ENCODE measurements around the gene VSIG10L.

The VSIG10L gene

GRCh38 chr19:51354742-51355148 is 12.8 kb upstream of the VSIG10L start:
- DNase-seq (ENCODE audit: low read depth) = no peak
- no peak for TF ChIP-seq CTCF (IDR thresholded peaks at IDR 0.05; ENCODE audit: insufficient read depth, low read depth, low read length, missing control alignments)
- no peak overlapping the region for H3K4me3 ChIP-seq (ENCODE audit: low read length)

- no peak for DNase-seq (ENCODE audit: low read depth)
- TF ChIP-seq CTCF (IDR thresholded peaks at IDR 0.05; ENCODE audit: insufficient read depth, low read depth, low read length, missing control alignments) = no peak
- H3K4me3 ChIP-seq (ENCODE audit: low read length) = no peak overlapping the region
Measured at GRCh38 chr19:51354103-51354741, 12.3 kb upstream of the VSIG10L start.

GRCh38 chr19:51352783-51353360 is 10.9 kb upstream of the VSIG10L start:
- no peak for DNase-seq (ENCODE audit: low read depth)
- H3K4me3 ChIP-seq (ENCODE audit: low read length) = no peak overlapping the region

GRCh38 chr19:51351266-51351990 is 9.5 kb upstream of the VSIG10L start:
- H3K4me3 ChIP-seq (ENCODE audit: low read length) = no peak overlapping the region
- TF ChIP-seq CTCF (IDR thresholded peaks at IDR 0.05; ENCODE audit: insufficient read depth, low read depth, low read length, missing control alignments) = no peak
- no peak for DNase-seq (ENCODE audit: low read depth)

More at GRCh38 chr19:51352783-51353360, 10.9 kb upstream of the VSIG10L start:
- TF ChIP-seq CTCF (IDR thresholded peaks at IDR 0.05; ENCODE audit: insufficient read depth, low read depth, low read length, missing control alignments) = no peak

GRCh38 chr19:51347209-51347928 is 5.4 kb upstream of the VSIG10L start:
- no peak for TF ChIP-seq CTCF (IDR thresholded peaks at IDR 0.05; ENCODE audit: insufficient read depth, low read depth, low read length, missing control alignments)
- no peak for DNase-seq (ENCODE audit: low read depth)

GRCh38 chr19:51346742-51347141 is 4.8 kb upstream of the VSIG10L start:
- TF ChIP-seq CTCF (IDR thresholded peaks at IDR 0.05; ENCODE audit: insufficient read depth, low read depth, low read length, missing control alignments) = no peak
- DNase-seq (ENCODE audit: low read depth) = no peak

More at GRCh38 chr19:51347209-51347928, 5.4 kb upstream of the VSIG10L start:
- no peak overlapping the region for H3K4me3 ChIP-seq (ENCODE audit: low read length)

More at GRCh38 chr19:51346742-51347141, 4.8 kb upstream of the VSIG10L start:
- H3K4me3 ChIP-seq (ENCODE audit: low read length) = no peak overlapping the region
